H9 (cell line): ENCODE measurements around the gene DHH. TPM values are rescaled to one million over a fixed set of nuclear protein-coding genes. Genes with fewer than 3 reads are reported as not detected.

Source experiments
- DNase-seq: peaks from one replicate; pipeline ENCODE4 v3.0.0-alpha.2; 2017
- H2AFZ ChIP-seq: one replicate; pipeline ENCODE4 v1.6.1; 2013; ENCODE audit warnings: mild to moderate bottlenecking, low read length, control low read depth, moderate library complexity
- H2AK5ac ChIP-seq: 2 replicates; pipeline ENCODE4 v1.6.1; 2013; ENCODE audit warnings: low read length, control low read depth, mixed read lengths; ENCODE audit not compliant: insufficient read length
- H2BK120ac ChIP-seq: one replicate; pipeline ENCODE4 v1.6.1; 2013; ENCODE audit warnings: low read depth, mild to moderate bottlenecking, low read length, control low read depth, inconsistent platforms; ENCODE audit not compliant: poor library complexity, severe bottlenecking
- H2BK12ac ChIP-seq: 2 replicates; pipeline ENCODE4 v1.6.1; 2013; ENCODE audit warnings: low read length, control low read depth, mixed read lengths, low read depth; ENCODE audit not compliant: insufficient read length
- H2BK15ac ChIP-seq: 2 replicates; pipeline ENCODE4 v1.6.1; 2013; ENCODE audit warnings: low read depth, low read length, control low read depth
- H2BK20ac ChIP-seq: one replicate; pipeline ENCODE4 v1.6.1; 2013; ENCODE audit warnings: low read depth, mild to moderate bottlenecking, low read length, control low read depth, inconsistent platforms; ENCODE audit not compliant: poor library complexity, severe bottlenecking
- H2BK5ac ChIP-seq: 2 replicates; pipeline ENCODE4 v1.6.1; 2013; ENCODE audit warnings: low read length, control low read depth, mixed read lengths; ENCODE audit not compliant: insufficient read length
- H3K14ac ChIP-seq: 2 replicates; pipeline ENCODE4 v1.6.1; 2013; ENCODE audit warnings: low read length, control low read depth; ENCODE audit not compliant: insufficient read depth
- H3K18ac ChIP-seq: 2 replicates; pipeline ENCODE4 v1.6.1; 2013; ENCODE audit warnings: low read depth, mild to moderate bottlenecking, mixed read lengths, low read length, control low read depth; ENCODE audit not compliant: insufficient read length
- H3K23ac ChIP-seq: 2 replicates; pipeline ENCODE4 v1.6.1; 2013; ENCODE audit warnings: low read length, control low read depth, mixed read lengths, low read depth; ENCODE audit not compliant: insufficient read length
- H3K23me2 ChIP-seq: 2 replicates; pipeline ENCODE4 v1.6.1; 2013; ENCODE audit warnings: low read depth, mild to moderate bottlenecking, mixed read lengths, low read length, control low read depth; ENCODE audit not compliant: insufficient read length, poor library complexity, severe bottlenecking
- H3K27ac ChIP-seq: 2 replicates; pipeline ENCODE4 v1.5.1; 2013; ENCODE audit warnings: low read length, control low read depth, mixed read lengths, low read depth; ENCODE audit not compliant: insufficient read length
- H3K27me3 ChIP-seq: 2 replicates; pipeline ENCODE4 v1.6.1; 2013; ENCODE audit warnings: low read length, control low read depth, inconsistent platforms; ENCODE audit not compliant: insufficient read depth
- H3K4ac ChIP-seq: 2 replicates; pipeline ENCODE4 v1.6.1; 2013; ENCODE audit warnings: low read depth, mild to moderate bottlenecking, control low read depth, inconsistent platforms, low read length, moderate library complexity
- H3K4me1 ChIP-seq: 2 replicates; pipeline ENCODE4 v1.6.1; 2013; ENCODE audit warnings: low read length, control low read depth, inconsistent platforms; ENCODE audit not compliant: insufficient read depth
- H3K4me2 ChIP-seq: 2 replicates; pipeline ENCODE4 v1.6.1; 2013; ENCODE audit warnings: low read length, control low read depth, mixed read lengths; ENCODE audit not compliant: insufficient read length, insufficient read depth
- H3K56ac ChIP-seq: 2 replicates; pipeline ENCODE4 v1.6.1; 2013; ENCODE audit warnings: low read depth, mild to moderate bottlenecking, mixed read lengths, low read length, control low read depth; ENCODE audit not compliant: insufficient read length
- H3K79me1 ChIP-seq: 2 replicates; pipeline ENCODE4 v1.6.1; 2013; ENCODE audit warnings: low read depth, mild to moderate bottlenecking, moderate library complexity, low read length, control low read depth, inconsistent platforms; ENCODE audit not compliant: insufficient read depth, poor library complexity, severe bottlenecking
- H3K79me2 ChIP-seq: 2 replicates; pipeline ENCODE4 v1.6.1; 2013; ENCODE audit warnings: low read length, control low read depth, inconsistent platforms; ENCODE audit not compliant: insufficient read depth
- H3K9ac ChIP-seq: 2 replicates; pipeline ENCODE4 v1.6.1; 2013; ENCODE audit warnings: low read length, control low read depth, mixed read lengths; ENCODE audit not compliant: insufficient read length; ENCODE audit errors: extremely low read depth
- H3K9me3 ChIP-seq: one replicate; pipeline ENCODE4 v1.6.1; 2013; ENCODE audit warnings: low read depth, low read length, inconsistent platforms; ENCODE audit not compliant: control insufficient read depth
- H3T11ph ChIP-seq: one replicate; pipeline ENCODE4 v1.6.1; 2013; ENCODE audit warnings: mild to moderate bottlenecking, low read length, control low read depth, inconsistent platforms
- H4K20me1 ChIP-seq: one replicate; pipeline ENCODE4 v1.6.1; 2013; ENCODE audit not compliant: control insufficient read depth, insufficient read length, insufficient read depth
- H4K5ac ChIP-seq: 2 replicates; pipeline ENCODE4 v1.6.1; 2013; ENCODE audit warnings: low read depth, mild to moderate bottlenecking, mixed read lengths, low read length, control low read depth; ENCODE audit not compliant: insufficient read length
- H4K8ac ChIP-seq: replicated peaks from 2 replicates; pipeline ENCODE4 v1.6.1; 2013; ENCODE audit warnings: low read length, control low read depth, mixed read lengths, low read depth; ENCODE audit not compliant: insufficient read length
- H4K91ac ChIP-seq: 2 replicates; pipeline ENCODE4 v1.6.1; 2013; ENCODE audit warnings: low read depth, mild to moderate bottlenecking, moderate library complexity, mixed read lengths, low read length, control low read depth; ENCODE audit not compliant: insufficient read length
- H3K27ac Mint-ChIP-seq, 3 experiments: 2 replicates in 2 of 3; 3 replicates in 1 of 3; pipeline ENCODE4 v1.8.0; 2020 to 2021; ENCODE audit warnings: mixed read lengths in 3 of 3, mild to moderate bottlenecking in 1 of 3, moderate library complexity in 1 of 3
- H3K27me3 Mint-ChIP-seq: 2 replicates; pipeline ENCODE4 v1.8.0; 2021; ENCODE audit warnings: low read depth, mild to moderate bottlenecking, moderate library complexity, mixed read lengths
- H3K36me3 Mint-ChIP-seq, 3 experiments: 2 replicates in 2 of 3; 3 replicates in 1 of 3; pipeline ENCODE4 v1.8.0; 2020 to 2021; ENCODE audit warnings: low read depth in 3 of 3, mixed read lengths in 3 of 3; ENCODE audit not compliant: insufficient read depth in 1 of 3
- H3K4me1 Mint-ChIP-seq, 2 experiments: 2 replicates each; pipeline ENCODE4 v1.8.0; 2020; ENCODE audit warnings: mixed read lengths in 2 of 2
- H3K4me3 Mint-ChIP-seq, 2 experiments: 2 replicates in 1 of 2; 3 replicates in 1 of 2; pipeline ENCODE4 v1.8.0; 2020 to 2021; ENCODE audit warnings: mild to moderate bottlenecking in 2 of 2, mixed read lengths in 2 of 2, moderate library complexity in 1 of 2
- H3K9me3 Mint-ChIP-seq, 2 experiments: 2 replicates in 1 of 2; 3 replicates in 1 of 2; pipeline ENCODE4 v1.8.0; 2020; ENCODE audit warnings: mild to moderate bottlenecking in 2 of 2, mixed read lengths in 2 of 2, moderate library complexity in 1 of 2
- CTCF ChIP-seq: fragments of 200-600 bp; sonication (generic); conservative IDR thresholded peaks from 3 replicates; pipeline ENCODE4 v1.8.0; 2021; ENCODE audit warnings: antibody characterized with exemption, mild to moderate bottlenecking
- WGBS: extraction: QIAGEN DNeasy Blood & Tissue Kit; methylation state at CpG from one replicate; pipeline ENCODE4 v1.1.7; 2013; ENCODE audit warnings: missing lambda C conversion rate, low lambda C conversion rate, mixed read lengths; ENCODE audit not compliant: insufficient read length; ENCODE audit errors: extremely low coverage; 5-methylcytosine and 5-hydroxymethylcytosine counted together
- total RNA-seq: library from RNA; stranded (reverse); gene quantifications from 2 replicates; pipeline ENCODE4 v1.2.1, GENCODE V29; 2021

The DHH gene
- total RNA-seq, 1 experiment from 2014 or later = 0.20 TPM

- Histone ChIP-seq H3K4me2 (no peak overlapping the region), H2AFZ (no peak overlapping the region), H2BK20ac (no peak overlapping the region), H3K23me2 (no peaks in the 10 kb centered on the region), H3K27me3 (no peaks in the 10 kb centered on the region), H2AK5ac (no peak overlapping the region), H3T11ph (no peak overlapping the region), H3K9me3 (no peaks in the 10 kb centered on the region), H3K4ac (no peak overlapping the region), H3K4me1 (no peaks in the 10 kb centered on the region), H2BK5ac (no peak overlapping the region), H4K5ac (no peak overlapping the region), H2BK120ac (no peak overlapping the region), H3K56ac (no peak overlapping the region), H3K18ac (no peak overlapping the region), H3K9ac (no peak overlapping the region), H3K79me1 (peaks cover 4% of the 10 kb centered on the region), H4K8ac (no peak overlapping the region), H4K91ac (no peak overlapping the region), H2BK15ac (no peak overlapping the region), H4K20me1 (no peaks in the 10 kb centered on the region), H3K27ac (no peak overlapping the region), H2BK12ac (no peak overlapping the region), H3K23ac (no peak overlapping the region), H3K14ac (no peak overlapping the region), H3K79me2 (peaks cover 3% of the 10 kb centered on the region; the same call in 1 of the 2 replicates)
- H3K27ac Mint-ChIP-seq = no peak overlapping the region
- no peaks in the 10 kb centered on the region for H3K27me3 Mint-ChIP-seq
- no peaks in the 10 kb centered on the region for H3K9me3 Mint-ChIP-seq
- no CpG with 5 or more reads among the region's 20 CpGs for WGBS
- peaks cover 0 to under 1% of the 10 kb centered on the region in 2 experiments; a peak in 1 of 4 replicates for H3K4me1 Mint-ChIP-seq
- H3K4me3 Mint-ChIP-seq = no peak overlapping the region
- TF ChIP-seq CTCF = no peak
- no peak for DNase-seq
- H3K36me3 Mint-ChIP-seq = peaks cover 75 to 99% (median 97%) of the 10 kb centered on the region in 3 experiments
These were observed 44.9 kb downstream of the DHH start for GRCh38 chr12:49049566-49050224.
